DMS153 (cell line): ENCODE results near the gene GSTP1.

Experiments used
- DNase-seq: peaks from one replicate; lab custom pipeline; 2025; lab: John Stamatoyannopoulos, UW

GSTP1 gene

DNA sequence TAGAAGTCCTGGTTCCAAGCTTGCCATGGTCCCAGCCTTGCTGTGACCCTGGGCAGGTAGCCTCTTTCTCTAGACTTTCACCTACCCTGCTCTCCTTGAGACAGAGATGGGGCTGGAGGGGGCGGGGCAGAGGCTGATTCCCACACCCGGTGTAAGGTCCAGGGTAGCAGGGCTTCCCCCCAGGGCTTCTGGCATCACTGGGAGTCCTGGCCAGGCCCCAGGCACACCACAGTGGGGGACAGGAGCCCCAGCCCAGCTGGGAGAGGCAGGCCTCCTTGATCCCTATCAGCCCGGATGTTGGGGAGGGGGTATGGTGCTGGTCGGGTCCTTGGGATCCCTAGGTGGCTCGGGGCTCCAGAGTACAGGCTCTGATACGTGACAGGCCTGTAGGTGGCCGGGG is 47.8 kb downstream of the GSTP1 start:
- DNase-seq, result no peak

GRCh38 chr11:67631853-67632174 is 48.2 kb downstream of the GSTP1 start:
- no peak for DNase-seq

GRCh38 chr11:67632175-67632981 is 48.8 kb downstream of the GSTP1 start:
- DNase-seq, result no peak

DNA sequence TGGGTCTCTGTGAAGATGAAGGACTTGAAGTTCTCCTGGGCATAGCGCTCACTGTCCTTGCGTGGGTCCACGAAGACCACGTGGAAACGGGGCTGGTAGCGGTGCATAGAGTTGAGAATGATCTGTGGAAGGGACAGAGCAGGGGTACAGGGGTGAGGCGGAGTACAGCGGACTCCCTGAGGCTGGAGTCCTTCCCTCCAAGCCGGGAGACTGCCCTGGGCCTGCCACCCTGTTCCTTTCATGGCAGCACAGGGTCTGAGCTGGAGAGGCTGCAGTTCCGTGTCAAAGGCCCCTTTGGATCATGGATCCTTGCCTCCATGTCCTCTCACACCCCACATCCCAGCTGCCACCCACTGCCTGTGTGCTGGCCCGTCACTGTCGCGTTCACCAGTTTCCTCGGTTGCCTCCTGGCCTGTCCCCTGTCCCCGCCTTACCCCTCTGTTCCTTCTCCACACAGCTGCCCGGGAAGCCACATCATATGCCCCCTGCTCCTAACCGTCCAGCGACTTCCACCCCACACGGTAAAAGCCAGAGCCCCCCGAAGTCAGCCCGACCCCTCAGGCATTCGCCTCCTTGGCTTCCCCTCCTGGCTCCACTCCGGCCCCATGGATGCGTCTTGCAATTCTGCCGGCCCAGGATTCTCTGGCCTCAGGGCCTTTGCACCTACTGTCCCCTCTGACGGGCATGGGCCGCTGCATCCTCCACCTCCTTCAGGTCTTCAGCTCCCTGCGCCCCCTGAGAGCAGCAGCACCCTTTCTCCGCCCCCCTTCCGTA is 49.6 kb downstream of the GSTP1 start:
- DNase-seq, result no peak

DNA sequence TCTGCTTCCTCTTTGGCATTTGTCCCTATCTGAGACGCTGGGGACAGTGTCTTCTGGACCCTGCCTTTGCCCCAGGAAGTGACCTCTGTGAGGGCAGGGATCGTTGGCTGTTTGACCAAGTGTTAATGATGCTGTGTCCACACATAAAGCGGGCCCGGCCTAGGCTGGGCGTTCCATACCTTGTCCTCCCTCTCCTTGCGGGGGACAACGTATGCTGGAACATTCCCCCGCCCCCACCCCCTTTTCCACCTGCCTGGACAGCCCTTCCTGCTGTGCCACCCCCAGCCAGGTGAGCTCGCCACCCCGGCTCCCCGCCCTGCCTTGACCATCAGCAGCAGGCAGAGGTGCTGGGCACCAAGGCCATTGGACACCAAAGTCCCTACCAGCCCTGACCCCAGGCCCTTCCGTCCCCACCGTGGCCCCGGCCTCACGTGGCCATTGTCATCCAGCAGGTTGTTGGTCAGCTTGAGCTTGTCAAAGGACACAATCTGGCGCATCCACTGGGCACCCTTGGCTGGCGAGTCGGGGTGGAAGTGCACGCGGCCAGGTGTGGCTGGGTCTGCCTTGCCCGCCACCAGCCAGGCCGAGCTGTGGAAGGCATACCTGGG is 50.2 kb downstream of the GSTP1 start:
- no peak for DNase-seq

DNA sequence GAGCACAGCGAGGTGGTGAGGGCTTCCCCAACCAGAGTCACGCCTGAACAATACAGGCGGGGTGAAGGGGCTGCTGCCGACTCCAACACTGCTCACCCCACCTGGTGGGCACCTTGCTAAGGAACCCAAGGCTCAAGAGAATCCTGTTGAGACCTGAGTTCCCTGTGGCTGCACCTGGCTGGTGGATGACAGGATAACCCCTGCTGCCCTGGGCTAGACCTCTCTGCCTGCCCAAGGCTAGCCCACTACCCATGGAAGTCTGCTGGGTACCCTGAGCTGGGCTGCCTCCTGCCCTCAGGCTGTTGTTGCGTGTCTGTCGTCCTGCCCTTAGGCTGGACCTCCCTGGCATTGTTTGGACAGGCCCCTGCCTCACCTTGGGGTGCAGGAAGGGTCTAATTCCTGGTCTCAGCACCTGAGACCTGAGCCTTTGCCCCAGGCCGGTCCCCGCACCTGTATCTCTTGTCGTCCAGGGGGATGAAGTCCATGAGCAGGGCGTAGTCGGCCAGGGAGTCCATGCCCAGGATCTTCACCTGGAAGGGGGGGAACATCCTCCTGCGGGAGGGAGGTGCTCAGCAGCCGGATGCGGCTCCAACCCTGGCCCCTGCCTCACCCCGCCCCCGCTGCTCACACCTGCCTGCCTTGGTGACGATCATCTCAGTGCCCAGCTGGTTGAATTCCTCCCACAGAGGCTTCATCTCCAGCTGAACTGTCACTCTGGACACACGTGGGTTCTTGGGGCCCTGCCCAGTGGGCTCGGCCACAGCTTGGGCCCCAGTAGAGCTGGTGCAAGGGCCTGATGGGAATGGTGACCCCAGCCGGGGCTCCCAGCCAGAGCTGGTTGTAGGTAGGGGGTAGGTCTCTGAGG is 51.0 kb downstream of the GSTP1 start:
- DNase-seq, result no peak

GRCh38 chr11:67635231-67635521 is 51.6 kb downstream of the GSTP1 start:
- no peak for DNase-seq
